K562 (cell line): ENCODE results near the gene MYO1B. TPM values are rescaled to one million over a fixed set of nuclear protein-coding genes. Genes with fewer than 3 reads are reported as not detected.

Source experiments
- ATAC-seq: fragments of 200-7000 bp; cut with Tn5 transposase; 3 replicates; pipeline ENCODE4 v1.9.1; 2020; ENCODE audit warnings: moderate library complexity
- BruUV-seq: library from RNA; stranded (reverse); fragments of 400-500 nt; replicated peaks from 2 replicates; lab custom pipeline; 2021; lab: Mats Ljungman, UMichigan
- CTCF ChIA-PET: fragments of 300-600 bp; formaldehyde crosslinking; extraction: SDS; loops from one replicate; lab custom pipeline; 2021; ENCODE audit warnings: low intra/inter-chr PET ratio; lab: Yijun Ruan, JAX
- POLR2A ChIA-PET: fragments of 300-600, 350-650 bp; sonication (Branson Sonifier 250); formaldehyde crosslinking; extraction: SDS; loops from one replicate; lab custom pipeline; 2021; ENCODE audit warnings: antibody characterized with exemption, inconsistent platforms; lab: Yijun Ruan, JAX
- DNase-seq, 4 experiments: peaks; one replicate each; pipeline versions ENCODE4 v3.0.0 to v3.0.0-alpha.2; 2011 to 2018; ENCODE audit warnings: low spot score in 3 of 4, mixed read lengths in 3 of 4; ENCODE audit errors: extremely low read depth in 1 of 4
- FAIRE-seq: peaks from 2 replicates; lab custom pipeline; 2011; peaks lifted over from hg19 to GRCh38; lab: Jason Lieb, UNC
- H2AFZ ChIP-seq: 2 replicates; pipeline ENCODE4 v1.6.0; 2011; ENCODE audit warnings: low read depth, low read length, control low read depth, inconsistent platforms
- H3K27ac ChIP-seq: fragments of 200-600 bp; 3 replicates; pipeline ENCODE4 v1.8.0; 2011; ENCODE audit warnings: low read depth, mild to moderate bottlenecking, control low read depth, inconsistent platforms, low read length, moderate library complexity, mixed read lengths; ENCODE audit errors: extremely low read depth
- H3K27me3 ChIP-seq, 2 experiments: fragments of 300-600 bp in 1 of 2; 2 replicates in 1 of 2; 3 replicates in 1 of 2; pipeline versions ENCODE4 v1.6.0 to v1.8.0; 2011; ENCODE audit warnings: inconsistent platforms in 2 of 2, low read length in 2 of 2, mild to moderate bottlenecking in 1 of 2, mixed read lengths in 1 of 2, moderate library complexity in 1 of 2; ENCODE audit not compliant: control insufficient read depth in 2 of 2, insufficient read depth in 2 of 2
- H3K36me3 ChIP-seq: fragments of 300-600 bp; 3 replicates; pipeline ENCODE4 v1.8.0; 2011; ENCODE audit warnings: mild to moderate bottlenecking, low read length, inconsistent platforms; ENCODE audit not compliant: control insufficient read depth, insufficient read depth
- H3K4me1 ChIP-seq, 2 experiments: fragments of 200-600 bp in 1 of 2; replicated peaks in 1 of 2; 2 replicates in 1 of 2; 3 replicates in 1 of 2; pipeline versions ENCODE4 v1.5.1 to v1.8.0; 2011; ENCODE audit warnings: inconsistent platforms in 2 of 2, low read length in 2 of 2, mild to moderate bottlenecking in 1 of 2, mixed read lengths in 1 of 2, moderate library complexity in 1 of 2; ENCODE audit not compliant: control insufficient read depth in 2 of 2, insufficient read depth in 2 of 2
- H3K4me2 ChIP-seq: 2 replicates; pipeline ENCODE4 v1.6.1; 2011; ENCODE audit warnings: low read length, control low read depth, inconsistent platforms, mixed read lengths; ENCODE audit not compliant: insufficient read depth
- H3K4me3 ChIP-seq: fragments of 200-600 bp; sonication (generic), shearing (Covaris generic); 2 replicates; pipeline ENCODE4 v1.5.1; 2016; ENCODE audit warnings: control low read depth, inconsistent platforms
- H3K79me2 ChIP-seq: fragments of 200-600 bp; 3 replicates; pipeline ENCODE4 v1.8.0; 2011; ENCODE audit warnings: low read length, inconsistent platforms; ENCODE audit not compliant: control insufficient read depth, insufficient read depth
- H3K9ac ChIP-seq, 2 experiments: 2 replicates each; pipeline versions ENCODE4 v1.6.0 to v1.6.1; 2011; ENCODE audit warnings: low read depth in 2 of 2, low read length in 2 of 2, control low read depth in 1 of 2, inconsistent platforms in 1 of 2, mild to moderate bottlenecking in 1 of 2, mixed read lengths in 1 of 2; ENCODE audit not compliant: insufficient read depth in 1 of 2
- H3K9me1 ChIP-seq: one replicate; pipeline ENCODE4 v1.6.0; 2011; ENCODE audit warnings: inconsistent platforms, mild to moderate bottlenecking, low read length, moderate library complexity; ENCODE audit not compliant: control insufficient read depth, insufficient read depth
- H3K9me3 ChIP-seq: replicated peaks from 2 replicates; pipeline ENCODE4 v1.5.1; 2011; ENCODE audit warnings: low read depth, low read length, inconsistent platforms; ENCODE audit not compliant: control insufficient read depth, insufficient read depth
- H4K20me1 ChIP-seq: replicated peaks from 2 replicates; pipeline ENCODE4 v1.6.1; 2011; ENCODE audit warnings: low read length, inconsistent platforms, mixed read lengths; ENCODE audit not compliant: control insufficient read depth, insufficient read depth
- EWSR1 ChIP-seq: fragments of 450-650 bp; IDR thresholded peaks from 2 replicates; pipeline ENCODE4 v1.6.1; 2018; ENCODE audit warnings: borderline replicate concordance, mild to moderate bottlenecking, low read depth, moderate library complexity; ENCODE audit not compliant: partially characterized antibody
- SPI1 ChIP-seq: IDR thresholded peaks from 2 replicates; pipeline ENCODE4 v1.6.1; 2011; ENCODE audit warnings: low read depth, low read length, control low read depth, borderline replicate concordance
- ZNF354B ChIP-seq: fragments of 250-450 bp; sonication (Bioruptor Pico); IDR thresholded peaks from 2 replicates; pipeline ENCODE4 v1.4.0; 2020
- WGBS: fragments of 100-300 bp; shearing (Covaris generic); methylation state at CpG from one replicate; pipeline ENCODE4 v1.1.6; 2016; ENCODE audit warnings: low coverage, mixed read lengths; ENCODE audit not compliant: insufficient coverage; ENCODE audit errors: missing lambda C conversion rate; 5-methylcytosine and 5-hydroxymethylcytosine counted together
- in situ Hi-C: fragments of 300-500 bp; cut with MboI; formaldehyde crosslinking; loops from 4 replicates; pipeline ENCODE4 v1.15.0; 2018; ENCODE audit warnings: inconsistent platforms, mixed read lengths
- intact Hi-C: fragments of 100-400 bp; cut with micrococcal nuclease; formaldehyde crosslinking; loops from 2 replicates; pipeline ENCODE4 v1.14.2; 2022
- polyA plus RNA-seq, 8 experiments: library from polyadenylated mRNA; depleted of rRNA in 4 of 8; stranded (reverse) in 5 of 8; unstranded in 3 of 8; fragments of >200 nt; fragmentation: Nextera tagmentation in 2 of 8; fragmentation: Illumina TruSeq in 1 of 8; extraction: Ambion mirVana in 2 of 8; extraction: Trizol in 1 of 8; gene quantifications; 2 replicates each; pipeline versions ENCODE4 v1.2.1 to v1.2.3, GENCODE V29; 2011 to 2014; ENCODE audit warnings: inconsistent platforms in 1 of 8, missing spikeins in 1 of 8
- total RNA-seq, 7 experiments: library from RNA; depleted of rRNA in 6 of 7; stranded (reverse); fragments of >200 nt in 6 of 7; fragmentation: Illumina TruSeq in 2 of 7; extraction: Trizol in 2 of 7; gene quantifications; 2 replicates each; pipeline versions ENCODE4 v1.2.1 to v1.2.3, GENCODE V29; 2011 to 2021; ENCODE audit warnings: low replicate concordance in 1 of 7
- TF ChIP-seq, protein P1 (sequence below), 3 experiments: IDR thresholded peaks in 2 of 3; conservative IDR thresholded peaks in 1 of 3; 2 replicates each; pipeline ENCODE4 v1.5.1; 2011 to 2012; ENCODE audit warnings: low read length in 3 of 3, mild to moderate bottlenecking in 3 of 3, control low read depth in 2 of 3, improper control_type of control experiment in 1 of 3, inconsistent platforms in 1 of 3, low read depth in 1 of 3, mixed read lengths in 1 of 3, moderate library complexity in 1 of 3; ENCODE audit not compliant: insufficient read depth in 2 of 3

Gene MYO1B
- total and polyA plus RNA-seq, 9 of the 15 experiments (the other 6 are each of a cell fraction or from before 2014, with no cell fraction given): 0.04 to 0.33 (median 0.20) TPM; not detected in 5

DNA sequence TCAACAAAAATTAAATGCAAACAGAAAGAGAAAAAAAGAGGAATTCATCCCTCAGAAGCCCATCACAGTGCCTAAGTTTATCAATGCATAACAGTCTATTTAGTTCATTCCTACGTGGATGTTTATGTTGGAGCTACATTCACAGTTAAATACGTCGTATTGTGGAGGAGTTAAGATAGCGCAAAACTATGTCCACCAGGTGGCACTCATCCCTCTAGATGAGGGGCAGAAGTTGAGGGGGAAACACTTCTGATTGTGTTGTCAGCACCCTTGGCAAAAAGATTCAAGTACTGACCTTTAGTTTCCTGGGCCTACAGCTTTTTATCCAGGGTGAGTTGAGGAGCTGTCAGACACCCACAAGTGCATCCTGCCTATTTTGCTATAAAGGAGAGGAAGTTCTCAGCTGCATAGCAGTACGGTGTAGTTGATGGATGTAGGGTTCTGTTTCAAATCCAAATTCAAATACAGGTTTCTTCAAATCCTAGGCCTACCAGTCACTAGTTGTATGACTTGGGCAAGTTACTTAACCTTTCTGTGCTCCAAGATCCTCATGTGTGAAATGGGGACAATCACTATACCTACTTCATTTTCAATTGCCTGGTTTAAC is 26.8 kb upstream of the MYO1B start (continued):
- TF ChIP-seq, protein P1, sequence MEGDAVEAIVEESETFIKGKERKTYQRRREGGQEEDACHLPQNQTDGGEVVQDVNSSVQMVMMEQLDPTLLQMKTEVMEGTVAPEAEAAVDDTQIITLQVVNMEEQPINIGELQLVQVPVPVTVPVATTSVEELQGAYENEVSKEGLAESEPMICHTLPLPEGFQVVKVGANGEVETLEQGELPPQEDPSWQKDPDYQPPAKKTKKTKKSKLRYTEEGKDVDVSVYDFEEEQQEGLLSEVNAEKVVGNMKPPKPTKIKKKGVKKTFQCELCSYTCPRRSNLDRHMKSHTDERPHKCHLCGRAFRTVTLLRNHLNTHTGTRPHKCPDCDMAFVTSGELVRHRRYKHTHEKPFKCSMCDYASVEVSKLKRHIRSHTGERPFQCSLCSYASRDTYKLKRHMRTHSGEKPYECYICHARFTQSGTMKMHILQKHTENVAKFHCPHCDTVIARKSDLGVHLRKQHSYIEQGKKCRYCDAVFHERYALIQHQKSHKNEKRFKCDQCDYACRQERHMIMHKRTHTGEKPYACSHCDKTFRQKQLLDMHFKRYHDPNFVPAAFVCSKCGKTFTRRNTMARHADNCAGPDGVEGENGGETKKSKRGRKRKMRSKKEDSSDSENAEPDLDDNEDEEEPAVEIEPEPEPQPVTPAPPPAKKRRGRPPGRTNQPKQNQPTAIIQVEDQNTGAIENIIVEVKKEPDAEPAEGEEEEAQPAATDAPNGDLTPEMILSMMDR (IDR thresholded peaks at IDR 0.05 in 2 of 3, conservative IDR thresholded peaks at IDR 0.05 in 1 of 3; ENCODE audit: insufficient read depth in 2 of 3, low read depth in 1 of 3, low read length in 3 of 3): peak; percentile 46 to 54 (median 53); a peak in 5 of 6 replicates
- TF ChIP-seq, all 486 proteins: peak for 3

DNA sequence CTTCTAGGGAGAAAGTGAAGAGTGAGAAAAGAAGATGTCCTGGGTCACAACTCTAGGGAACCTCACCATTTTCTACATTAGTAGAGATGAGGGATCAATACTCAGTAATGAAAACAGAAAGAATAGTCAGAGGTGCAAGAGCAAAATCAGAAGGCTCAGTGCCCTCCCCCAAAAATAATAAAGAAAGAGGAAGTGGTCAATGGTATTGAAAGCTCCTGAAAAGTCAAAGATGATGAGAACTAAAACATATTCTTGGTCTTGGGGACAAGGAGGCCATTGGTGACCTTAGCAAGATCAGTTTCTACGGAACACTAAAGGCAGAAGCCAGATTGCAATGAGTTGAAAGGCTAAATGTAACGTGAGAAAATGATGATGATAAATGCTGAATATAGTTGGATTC is 24.5 kb upstream of the MYO1B start:
- Histone ChIP-seq H3K27ac (no peak overlapping the region), H3K36me3 (no peaks in the 10 kb centered on the region), H3K27me3 (no peaks in the 10 kb centered on the region), H3K4me2 (no peak overlapping the region), H3K4me3 (no peak overlapping the region), H3K4me1 (no peaks in the 10 kb centered on the region), H3K79me2 (no peaks in the 10 kb centered on the region), H3K9me3 (no peaks in the 10 kb centered on the region), H4K20me1 (no peaks in the 10 kb centered on the region; the same call in 1 of the 2 replicates), H3K9me1 (no peaks in the 10 kb centered on the region), H3K9ac (no peak overlapping the region), H2AFZ (no peak overlapping the region)
- 0 out of 2 replicates have a peak, but pooled peaks have one; percentile 13 for TF ChIP-seq SPI1
- TF ChIP-seq ZNF354B: no peak
- TF ChIP-seq EWSR1: no peak
- ChIA-PET POLR2A (no interaction called here), CTCF (no interaction called here)
- 0% methylated on average over 2 of the region's 2 CpGs for WGBS
- in situ Hi-C loops: loop anchor here (25.0 kb wide), 1 partner anchor 292 kb away; no protein-coding TSS in a partner anchor
- DNase-seq: no peak
- BruUV-seq: no TSS peak
- FAIRE-seq: no peak
- no peak for ATAC-seq
- intact Hi-C loops: no loop called here
